HL-60 (cell line): Measurements from ENCODE around the gene TMEM198.

Source experiments
- DNase-seq, 2 experiments: peaks; one replicate each; pipeline ENCODE4 v3.0.0-alpha.2; 2010 to 2020; ENCODE audit warnings: low read depth in 1 of 2, low spot score in 1 of 2
- H3K27ac ChIP-seq: fragments of 250-450 bp; sonication (Bioruptor Pico); replicated peaks from 2 replicates; pipeline ENCODE4 v1.5.1; 2020; ENCODE audit warnings: mild to moderate bottlenecking, moderate library complexity
- H3K27me3 ChIP-seq: fragments of 250-450 bp; sonication (Bioruptor Pico); 2 replicates; pipeline ENCODE4 v1.5.1; 2021; ENCODE audit warnings: mild to moderate bottlenecking, moderate library complexity; ENCODE audit not compliant: insufficient read depth, poor library complexity, severe bottlenecking
- H3K4me3 ChIP-seq: replicated peaks from 2 replicates; pipeline ENCODE4 v1.5.1; 2011; ENCODE audit warnings: mild to moderate bottlenecking, control low read depth, low read length; ENCODE audit not compliant: insufficient read depth
- GABPA ChIP-seq: IDR thresholded peaks from 2 replicates; pipeline ENCODE4 v1.6.1; 2012; ENCODE audit warnings: low read depth
- POLR2AphosphoS5 ChIP-seq: IDR thresholded peaks from 2 replicates; pipeline ENCODE4 v1.6.1; 2012; ENCODE audit warnings: low read depth
- SPI1 ChIP-seq: IDR thresholded peaks from 2 replicates; pipeline ENCODE4 v1.6.1; 2012; ENCODE audit warnings: low read depth, mild to moderate bottlenecking, borderline replicate concordance
- TF ChIP-seq, protein P1 (sequence below): IDR thresholded peaks from one replicate; pipeline ENCODE4 v1.5.1; 2011; ENCODE audit warnings: low read length, control low read depth, inconsistent platforms; ENCODE audit not compliant: insufficient read depth
- TF ChIP-seq, protein P2 (sequence below): IDR thresholded peaks from 2 replicates; pipeline ENCODE4 v1.6.1; 2012; ENCODE audit warnings: low read depth; ENCODE audit not compliant: insufficient replicate concordance

The TMEM198 gene

DNA sequence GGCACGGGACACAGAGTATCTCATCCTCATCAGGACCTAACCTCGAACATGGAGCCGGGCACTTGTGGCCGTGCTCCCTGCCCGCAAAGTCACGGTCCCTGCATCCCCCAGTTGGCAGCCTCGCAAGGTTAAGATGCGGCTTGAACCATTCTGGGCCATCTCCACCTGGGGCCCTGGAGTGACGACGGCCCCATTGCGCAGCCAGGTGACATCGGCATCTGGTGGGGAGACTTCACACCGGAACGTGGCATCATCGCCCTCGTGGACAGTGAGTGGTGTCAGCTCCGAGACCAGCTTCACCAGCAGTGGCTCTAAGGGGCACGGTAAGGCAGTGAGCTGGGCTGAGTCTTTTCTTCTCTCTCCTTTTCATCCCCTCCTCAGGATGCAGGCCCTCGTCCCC lies 12.6 kb downstream of the TMEM198 start:
- Histone ChIP-seq H3K27ac (no peak overlapping the region), H3K27me3 (peaks cover 17% of the 10 kb centered on the region), H3K4me3 (no peak overlapping the region)
- DNase-seq = no peak
- TF ChIP-seq, protein P1, sequence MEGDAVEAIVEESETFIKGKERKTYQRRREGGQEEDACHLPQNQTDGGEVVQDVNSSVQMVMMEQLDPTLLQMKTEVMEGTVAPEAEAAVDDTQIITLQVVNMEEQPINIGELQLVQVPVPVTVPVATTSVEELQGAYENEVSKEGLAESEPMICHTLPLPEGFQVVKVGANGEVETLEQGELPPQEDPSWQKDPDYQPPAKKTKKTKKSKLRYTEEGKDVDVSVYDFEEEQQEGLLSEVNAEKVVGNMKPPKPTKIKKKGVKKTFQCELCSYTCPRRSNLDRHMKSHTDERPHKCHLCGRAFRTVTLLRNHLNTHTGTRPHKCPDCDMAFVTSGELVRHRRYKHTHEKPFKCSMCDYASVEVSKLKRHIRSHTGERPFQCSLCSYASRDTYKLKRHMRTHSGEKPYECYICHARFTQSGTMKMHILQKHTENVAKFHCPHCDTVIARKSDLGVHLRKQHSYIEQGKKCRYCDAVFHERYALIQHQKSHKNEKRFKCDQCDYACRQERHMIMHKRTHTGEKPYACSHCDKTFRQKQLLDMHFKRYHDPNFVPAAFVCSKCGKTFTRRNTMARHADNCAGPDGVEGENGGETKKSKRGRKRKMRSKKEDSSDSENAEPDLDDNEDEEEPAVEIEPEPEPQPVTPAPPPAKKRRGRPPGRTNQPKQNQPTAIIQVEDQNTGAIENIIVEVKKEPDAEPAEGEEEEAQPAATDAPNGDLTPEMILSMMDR = no peak
- TF ChIP-seq SPI1 = no peak
- TF ChIP-seq, protein P2, sequence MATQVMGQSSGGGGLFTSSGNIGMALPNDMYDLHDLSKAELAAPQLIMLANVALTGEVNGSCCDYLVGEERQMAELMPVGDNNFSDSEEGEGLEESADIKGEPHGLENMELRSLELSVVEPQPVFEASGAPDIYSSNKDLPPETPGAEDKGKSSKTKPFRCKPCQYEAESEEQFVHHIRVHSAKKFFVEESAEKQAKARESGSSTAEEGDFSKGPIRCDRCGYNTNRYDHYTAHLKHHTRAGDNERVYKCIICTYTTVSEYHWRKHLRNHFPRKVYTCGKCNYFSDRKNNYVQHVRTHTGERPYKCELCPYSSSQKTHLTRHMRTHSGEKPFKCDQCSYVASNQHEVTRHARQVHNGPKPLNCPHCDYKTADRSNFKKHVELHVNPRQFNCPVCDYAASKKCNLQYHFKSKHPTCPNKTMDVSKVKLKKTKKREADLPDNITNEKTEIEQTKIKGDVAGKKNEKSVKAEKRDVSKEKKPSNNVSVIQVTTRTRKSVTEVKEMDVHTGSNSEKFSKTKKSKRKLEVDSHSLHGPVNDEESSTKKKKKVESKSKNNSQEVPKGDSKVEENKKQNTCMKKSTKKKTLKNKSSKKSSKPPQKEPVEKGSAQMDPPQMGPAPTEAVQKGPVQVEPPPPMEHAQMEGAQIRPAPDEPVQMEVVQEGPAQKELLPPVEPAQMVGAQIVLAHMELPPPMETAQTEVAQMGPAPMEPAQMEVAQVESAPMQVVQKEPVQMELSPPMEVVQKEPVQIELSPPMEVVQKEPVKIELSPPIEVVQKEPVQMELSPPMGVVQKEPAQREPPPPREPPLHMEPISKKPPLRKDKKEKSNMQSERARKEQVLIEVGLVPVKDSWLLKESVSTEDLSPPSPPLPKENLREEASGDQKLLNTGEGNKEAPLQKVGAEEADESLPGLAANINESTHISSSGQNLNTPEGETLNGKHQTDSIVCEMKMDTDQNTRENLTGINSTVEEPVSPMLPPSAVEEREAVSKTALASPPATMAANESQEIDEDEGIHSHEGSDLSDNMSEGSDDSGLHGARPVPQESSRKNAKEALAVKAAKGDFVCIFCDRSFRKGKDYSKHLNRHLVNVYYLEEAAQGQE = no peak
- TF ChIP-seq GABPA = no peak
- TF ChIP-seq POLR2AphosphoS5 = no peak

DNA sequence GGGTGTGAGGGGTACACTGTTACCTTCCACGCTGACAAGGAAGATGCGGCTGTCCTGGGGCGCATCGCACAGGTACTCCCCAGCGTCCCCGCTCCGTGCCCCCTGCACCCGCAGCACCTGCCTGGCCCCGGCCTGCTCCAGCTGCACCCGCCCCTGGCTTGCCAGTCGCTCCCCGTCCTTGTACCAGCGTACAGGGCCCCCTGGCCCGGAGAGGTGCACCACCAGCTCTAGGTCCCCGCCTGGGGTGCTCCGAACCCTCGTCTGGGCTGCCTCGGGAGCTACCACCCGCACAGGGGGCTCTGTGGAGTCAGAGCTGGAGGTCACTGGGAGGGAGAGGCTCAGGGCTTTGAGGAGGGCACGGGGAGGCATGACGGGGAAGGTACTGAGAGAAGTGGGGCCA lies 13.5 kb downstream of the TMEM198 start:
- Histone ChIP-seq H3K27ac (no peak overlapping the region), H3K4me3 (no peak overlapping the region), H3K27me3 (peaks cover 9% of the 10 kb centered on the region)
- no peak for DNase-seq
- TF ChIP-seq, protein P2 = no peak
- TF ChIP-seq POLR2AphosphoS5 = no peak
- TF ChIP-seq GABPA = no peak
- TF ChIP-seq, protein P1 = no peak
- no peak for TF ChIP-seq SPI1

DNA sequence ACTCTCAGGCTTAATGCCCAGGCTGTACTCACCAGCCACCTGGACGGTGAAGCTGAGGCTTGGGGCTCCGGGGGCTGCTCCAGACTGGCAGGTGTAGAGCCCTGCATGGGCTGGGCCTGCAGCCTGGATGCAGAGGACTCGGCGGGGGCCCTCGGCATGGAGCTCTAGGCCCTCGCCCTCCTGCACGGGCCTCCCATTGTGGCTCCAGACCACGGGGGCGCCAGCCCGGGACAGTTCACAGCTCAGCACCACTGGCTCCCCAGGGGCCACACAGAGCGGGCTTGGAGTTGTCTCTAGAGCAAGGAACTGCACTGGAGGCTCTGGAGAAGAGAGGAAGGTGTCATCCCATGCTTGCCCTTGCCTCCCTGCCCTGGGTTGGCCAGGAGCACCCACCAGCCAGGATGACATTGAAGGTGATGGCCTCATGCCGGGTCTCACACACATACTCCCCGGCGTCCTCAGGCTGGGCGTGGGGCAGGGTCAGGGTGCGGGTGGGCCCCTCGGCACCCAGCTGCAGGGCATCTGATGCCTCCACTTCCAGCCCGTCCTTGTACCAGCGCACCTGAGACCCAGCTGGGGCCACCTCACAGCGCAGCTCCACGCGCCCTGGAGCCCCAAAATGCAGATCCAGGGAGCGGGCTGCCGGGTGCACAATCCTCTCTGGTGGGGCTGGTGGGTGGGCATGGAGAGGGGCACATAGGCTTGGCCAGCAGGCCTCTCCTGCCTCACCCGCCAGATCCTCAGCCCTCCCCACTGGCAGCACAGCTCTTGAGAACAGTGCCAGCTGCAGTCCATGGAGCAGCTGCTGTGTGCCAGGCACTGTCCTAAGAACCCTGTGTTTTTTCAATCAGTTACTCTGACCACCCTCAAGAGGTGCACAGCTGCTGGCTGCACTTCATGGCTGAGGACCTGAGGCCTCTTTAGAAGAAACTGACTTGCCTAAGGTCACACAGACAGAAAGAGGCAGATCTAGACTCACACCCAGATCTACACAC lies 14.3 kb downstream of the TMEM198 start:
- DNase-seq = no peak
- H3K27ac ChIP-seq = no peak overlapping the region
- TF ChIP-seq POLR2AphosphoS5 = no peak
- TF ChIP-seq, protein P1 = no peak
- no peak for TF ChIP-seq SPI1
- peaks cover 5% of the 10 kb centered on the region for H3K27me3 ChIP-seq
- H3K4me3 ChIP-seq = no peak overlapping the region
